GM12878 (cell line): ENCODE data around the gene KNSTRN. TPM values are rescaled to one million over a fixed set of nuclear protein-coding genes. Genes with fewer than 3 reads are reported as not detected.

Experiments used
- ATAC-seq: fragments of 200-7000 bp; cut with Tn5 transposase; 3 replicates; pipeline ENCODE4 v1.9.1; 2020; ENCODE audit warnings: mild to moderate bottlenecking, moderate library complexity
- BruUV-seq: library from RNA; stranded (reverse); fragments of 400-500 nt; replicated peaks from 2 replicates; lab custom pipeline; 2021; lab: Mats Ljungman, UMichigan
- CTCF ChIA-PET: fragments of 300-600 bp; sonication (Branson Sonifier 250); formaldehyde crosslinking; extraction: SDS; loops from one replicate; lab custom pipeline; 2021; ENCODE audit warnings: inconsistent platforms; lab: Yijun Ruan, JAX
- POLR2A ChIA-PET: fragments of 350-600 bp; formaldehyde crosslinking; extraction: SDS; loops from one replicate; lab custom pipeline; 2021; ENCODE audit warnings: inconsistent platforms; lab: Charles Lee
- RAD21 ChIA-PET: fragments of 300-600 bp; sonication (Branson Sonifier 250); formaldehyde crosslinking; loops from one replicate; lab custom pipeline; 2023; ENCODE audit warnings: antibody characterized with exemption; ENCODE audit not compliant: unreplicated experiment; lab: Charles Lee
- SMC1A ChIA-PET: fragments of 300-600 bp; sonication (Branson Sonifier 250); formaldehyde crosslinking; loops from one replicate; lab custom pipeline; 2023; ENCODE audit not compliant: unreplicated experiment, uncharacterized antibody; lab: Charles Lee
- DNase-seq: peaks from one replicate; pipeline ENCODE4 v3.0.0-alpha.2; 2011; ENCODE audit warnings: low read depth, low spot score
- FAIRE-seq: peaks from 3 replicates; lab custom pipeline; 2011; peaks lifted over from hg19 to GRCh38; lab: Jason Lieb, UNC
- H2AFZ ChIP-seq: 2 replicates; pipeline ENCODE4 v1.6.0; 2011; ENCODE audit warnings: low read depth, low read length, control low read depth; ENCODE audit not compliant: control insufficient read depth
- H3K27ac ChIP-seq: 2 replicates; pipeline ENCODE4 v1.5.1; 2011; ENCODE audit warnings: control low read depth; ENCODE audit not compliant: control insufficient read depth, insufficient read depth
- H3K27me3 ChIP-seq, 2 experiments: replicated peaks in 1 of 2; 2 replicates each; pipeline versions ENCODE4 v1.6.0 to v1.6.1; 2011; ENCODE audit warnings: low read length in 1 of 2; ENCODE audit not compliant: control insufficient read depth in 2 of 2, insufficient read depth in 2 of 2
- H3K36me3 ChIP-seq, 2 experiments: 2 replicates each; pipeline ENCODE4 v1.5.1; 2011; ENCODE audit warnings: low read length in 1 of 2; ENCODE audit not compliant: control insufficient read depth in 2 of 2, insufficient read depth in 2 of 2
- H3K4me1 ChIP-seq: 2 replicates; pipeline ENCODE4 v1.6.1; 2011; ENCODE audit warnings: mild to moderate bottlenecking, low read length, moderate library complexity, mixed read lengths; ENCODE audit not compliant: control insufficient read depth, insufficient read depth
- H3K4me2 ChIP-seq: 2 replicates; pipeline ENCODE4 v1.6.0; 2011; ENCODE audit warnings: control low read depth; ENCODE audit not compliant: control insufficient read depth, insufficient read depth
- H3K4me3 ChIP-seq: fragments of 200-600 bp; sonication (generic); 2 replicates; pipeline ENCODE4 v1.5.1; 2016
- H3K79me2 ChIP-seq: 2 replicates; pipeline ENCODE4 v1.6.0; 2011; ENCODE audit warnings: low read length; ENCODE audit not compliant: control insufficient read depth, insufficient read depth
- H3K9ac ChIP-seq: 2 replicates; pipeline ENCODE4 v1.8.0; 2011; ENCODE audit warnings: low read length, control low read depth, mixed read lengths; ENCODE audit not compliant: control insufficient read depth, insufficient read depth
- H3K9me3 ChIP-seq: replicated peaks from 3 replicates; pipeline ENCODE4 v1.5.1; 2011; ENCODE audit warnings: mild to moderate bottlenecking, low read length; ENCODE audit not compliant: control insufficient read depth, insufficient read depth
- H4K20me1 ChIP-seq: 2 replicates; pipeline ENCODE4 v1.6.0; 2011; ENCODE audit not compliant: control insufficient read depth, insufficient read depth
- CREM ChIP-seq: IDR thresholded peaks from 2 replicates; pipeline ENCODE4 v1.6.1; 2014; ENCODE audit warnings: antibody characterized with exemption, low read depth
- MEF2B ChIP-seq: fragments of 450-650 bp; IDR thresholded peaks from 2 replicates; pipeline ENCODE4 v1.6.1; 2018; ENCODE audit warnings: mild to moderate bottlenecking, moderate library complexity; ENCODE audit not compliant: partially characterized antibody, poor library complexity, severe bottlenecking
- SIN3A ChIP-seq: IDR thresholded peaks from 2 replicates; pipeline ENCODE4 v1.6.1; 2012; ENCODE audit warnings: low read depth, low read length, improper control_type of control experiment
- WGBS: methylation state at CpG from one replicate; pipeline ENCODE4 v1.1.6; 2016; ENCODE audit warnings: low lambda C conversion rate; ENCODE audit not compliant: insufficient replicate concordance, insufficient coverage; ENCODE audit errors: missing lambda C conversion rate; 5-methylcytosine and 5-hydroxymethylcytosine counted together
- in situ Hi-C: fragments of 300-500 bp; cut with MboI; formaldehyde crosslinking; loops from 9 replicates; pipeline ENCODE4 v1.14.3; 2018; ENCODE audit warnings: mixed read lengths
- intact Hi-C: fragments of 100-400 bp; cut with micrococcal nuclease; formaldehyde crosslinking; loops from one replicate; pipeline ENCODE4 v1.14.2; 2022; ENCODE audit not compliant: unreplicated experiment
- polyA plus RNA-seq, 11 experiments: library from polyadenylated mRNA; depleted of rRNA in 4 of 11; unstranded in 6 of 11; stranded (reverse) in 5 of 11; fragments of >200 nt; fragmentation: Nextera tagmentation in 4 of 11; fragmentation: Illumina TruSeq in 1 of 11; extraction: Ambion mirVana in 4 of 11; extraction: Trizol in 1 of 11; gene quantifications; 1 replicate in 1 of 11; 2 replicates in 10 of 11; pipeline versions ENCODE4 v1.2.1 to v1.2.3, GENCODE V29; 2011 to 2016; ENCODE audit warnings: inconsistent platforms in 2 of 11, missing spikeins in 2 of 11, low read depth in 1 of 11
- total RNA-seq, 4 experiments: library from RNA; depleted of rRNA in 3 of 4; stranded (reverse); fragments of >200 nt in 3 of 4; fragmentation: Illumina TruSeq in 1 of 4; extraction: Trizol in 1 of 4; gene quantifications; 2 replicates each; pipeline versions ENCODE4 v1.2.1 to v1.2.3, GENCODE V29; 2013 to 2021
- TF ChIP-seq, protein P1 (sequence below): fragments of 450-650 bp; IDR thresholded peaks from 2 replicates; pipeline ENCODE4 v1.6.1; 2016; ENCODE audit warnings: mild to moderate bottlenecking

Gene KNSTRN
- total and polyA plus RNA-seq, 10 of the 15 experiments (the other 5 are each of a cell fraction or from before 2014, with no cell fraction given): 30.3 to 72.1 (median 47.1) TPM

DNA sequence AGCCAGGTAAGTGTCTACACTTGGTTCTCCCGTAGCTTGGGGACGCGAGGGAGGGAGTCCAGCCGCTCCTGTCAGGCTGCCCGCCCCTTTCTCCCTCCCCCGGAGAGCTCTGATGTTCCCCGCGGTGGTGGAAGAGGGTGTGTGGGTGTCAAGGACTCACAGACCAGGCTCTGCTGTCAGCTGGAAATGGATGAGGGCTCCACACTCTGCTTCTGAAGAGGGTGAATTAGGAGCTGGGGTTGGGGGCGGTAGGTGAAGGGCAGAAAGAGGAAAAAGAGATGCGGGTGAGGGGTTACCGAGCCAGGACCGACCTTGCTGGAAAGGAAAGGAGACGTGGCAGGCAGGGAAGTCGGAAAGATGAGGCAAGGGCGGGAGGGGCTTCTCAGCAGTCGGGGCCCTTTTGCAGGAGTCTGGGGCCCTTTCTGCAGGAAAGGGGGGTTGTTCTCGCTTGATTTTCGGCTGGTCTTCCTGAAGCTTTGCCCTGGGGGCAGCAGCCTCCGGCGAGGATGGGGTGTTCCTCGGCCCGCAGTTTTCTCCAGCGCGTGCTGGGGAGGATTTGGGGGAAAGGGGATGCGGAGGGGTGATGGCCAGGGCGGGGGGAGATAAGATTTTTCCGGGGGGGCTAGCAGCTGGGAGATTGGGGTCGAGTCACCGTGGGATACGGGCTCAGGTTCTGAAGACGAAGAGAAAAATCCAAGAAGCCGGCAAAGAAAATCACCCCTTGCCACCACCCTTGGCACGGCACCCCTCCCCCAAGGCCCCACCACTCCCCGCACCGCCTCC, 57.6 kb downstream of the KNSTRN start:
- H3K79me2 ChIP-seq: peaks cover 25% of the 10 kb centered on the region

More for the DNA sequence above, 57.6 kb downstream of the KNSTRN start:
- Histone ChIP-seq H3K4me1 (peaks cover 19% of the 10 kb centered on the region), H3K36me3 (no peaks in the 10 kb centered on the region), H4K20me1 (peaks cover 23% of the 10 kb centered on the region), H3K9me3 (no peaks in the 10 kb centered on the region), H3K4me3 (peak overlapping the region; percentile 74), H3K27me3 (peaks cover 16 to 26% of the 10 kb centered on the region in 2 experiments), H3K9ac (peak overlapping the region; percentile 64), H3K27ac (no peak overlapping the region), H2AFZ (peak overlapping the region; percentile 72), H3K4me2 (peak overlapping the region; percentile 99)
- no peak for FAIRE-seq
- SMC1A ChIA-PET: interaction anchor here (0.6 to 1.3 kb wide), 4 partner anchors 10 to 158 kb away, joined by 3 to 4 read pairs (median 4); no protein-coding TSS in a partner anchor
- RAD21 ChIA-PET: interaction anchor here (0.6 to 1.8 kb wide), 8 partner anchors 13 to 125 kb away, joined by 3 to 8 read pairs (median 4); partner anchors contain the start of genes CCDC32, IVD and KNSTRN
- TF ChIP-seq SIN3A (peak; percentile 2; the same call in 1 of the 2 replicates), MEF2B (peak; percentile 17), CREM (no peak)
- TF ChIP-seq, protein P1, sequence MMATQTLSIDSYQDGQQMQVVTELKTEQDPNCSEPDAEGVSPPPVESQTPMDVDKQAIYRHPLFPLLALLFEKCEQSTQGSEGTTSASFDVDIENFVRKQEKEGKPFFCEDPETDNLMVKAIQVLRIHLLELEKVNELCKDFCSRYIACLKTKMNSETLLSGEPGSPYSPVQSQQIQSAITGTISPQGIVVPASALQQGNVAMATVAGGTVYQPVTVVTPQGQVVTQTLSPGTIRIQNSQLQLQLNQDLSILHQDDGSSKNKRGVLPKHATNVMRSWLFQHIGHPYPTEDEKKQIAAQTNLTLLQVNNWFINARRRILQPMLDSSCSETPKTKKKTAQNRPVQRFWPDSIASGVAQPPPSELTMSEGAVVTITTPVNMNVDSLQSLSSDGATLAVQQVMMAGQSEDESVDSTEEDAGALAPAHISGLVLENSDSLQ: 0 out of 2 replicates have a peak, but pooled peaks have one; percentile 12
- peak; percentile 25 for ATAC-seq
- POLR2A ChIA-PET: interaction anchor here (0.7 to 4.1 kb wide), 5 partner anchors 12 to 326 kb away, joined by 3 to 26 read pairs (median 9); partner anchors contain the start of gene IVD
- no peak for DNase-seq
- CTCF ChIA-PET: interaction anchor here (0.6 to 1.5 kb wide), 16 partner anchors 9 to 115 kb away, joined by 3 to 6 read pairs (median 4); no protein-coding TSS in a partner anchor
- in situ Hi-C loops: no loop called here
- BruUV-seq: no TSS peak
- intact Hi-C loops: loop anchor here (10.0 kb wide), 1 partner anchor 155 kb away; the partner anchor contains the start of gene KNL1
- 2% methylated on average over 29 of the region's 35 CpGs for WGBS
